Calu3 (cell line): ENCODE results near the gene SPC25. TPM values are rescaled to one million over a fixed set of nuclear protein-coding genes. Genes with fewer than 3 reads are reported as not detected.

Experiments used
- BruUV-seq: library from RNA; stranded (reverse); fragments of 400-500 nt; replicated peaks from 2 replicates; lab custom pipeline; 2021; lab: Mats Ljungman, UMichigan
- CTCF ChIA-PET: fragments of 300-600 bp; sonication (Branson Sonifier 250); formaldehyde crosslinking; loops from one replicate; lab custom pipeline; 2022; ENCODE audit warnings: antibody characterized with exemption; lab: Charles Lee
- DNase-seq: peaks from one replicate; pipeline ENCODE4 v3.0.0; 2022
- H3K27ac Mint-ChIP-seq: one replicate; pipeline ENCODE4 v1.8.0; 2022; ENCODE audit warnings: mixed read lengths; ENCODE audit not compliant: unreplicated experiment
- H3K27me3 Mint-ChIP-seq: one replicate; pipeline ENCODE4 v1.8.0; 2022; ENCODE audit warnings: mixed read lengths; ENCODE audit not compliant: unreplicated experiment
- H3K36me3 Mint-ChIP-seq: one replicate; pipeline ENCODE4 v1.8.0; 2022; ENCODE audit warnings: mild to moderate bottlenecking, moderate library complexity, mixed read lengths; ENCODE audit not compliant: insufficient read depth, unreplicated experiment
- H3K4me1 Mint-ChIP-seq: one replicate; pipeline ENCODE4 v1.8.0; 2022; ENCODE audit warnings: mild to moderate bottlenecking, low read depth, mixed read lengths; ENCODE audit not compliant: unreplicated experiment
- H3K4me3 Mint-ChIP-seq: one replicate; pipeline ENCODE4 v1.8.0; 2022; ENCODE audit warnings: mild to moderate bottlenecking, low read depth, moderate library complexity, mixed read lengths; ENCODE audit not compliant: unreplicated experiment
- H3K9me3 Mint-ChIP-seq: one replicate; pipeline ENCODE4 v1.8.0; 2022; ENCODE audit warnings: low read depth, mixed read lengths; ENCODE audit not compliant: unreplicated experiment
- intact Hi-C: fragments of 100-400 bp; cut with micrococcal nuclease; formaldehyde crosslinking; loops from one replicate; pipeline ENCODE4 v1.10.0; 2022; ENCODE audit not compliant: unreplicated experiment
- total RNA-seq: library from RNA; stranded (reverse); gene quantifications from 2 replicates; pipeline ENCODE4 v1.2.3, GENCODE V29; 2022
- TF ChIP-seq, protein P1 (sequence below): fragments of 200-600 bp; IDR thresholded peaks from one replicate; pipeline ENCODE4 v1.8.0; 2022; ENCODE audit warnings: antibody characterized with exemption; ENCODE audit not compliant: unreplicated experiment

Gene SPC25
- total RNA-seq, 1 experiment from 2014 or later: 77.0 TPM

- Mint-ChIP-seq H3K27ac (no peak overlapping the region), H3K36me3 (no peaks in the 10 kb centered on the region), H3K27me3 (peaks cover 27% of the 10 kb centered on the region), H3K4me1 (peaks cover 14% of the 10 kb centered on the region), H3K4me3 (peak overlapping the region; percentile 62), H3K9me3 (no peaks in the 10 kb centered on the region)
- no TSS peak for BruUV-seq
- peak; percentile 24 for DNase-seq
- CTCF ChIA-PET: interaction anchor here (0.6 to 1.1 kb wide), 4 partner anchors 23 to 135 kb away, joined by 3 to 5 read pairs (median 3); no protein-coding TSS in a partner anchor
- intact Hi-C loops: loop anchor here (2.0 kb wide), 1 partner anchor 141 kb away; no protein-coding TSS in a partner anchor
- TF ChIP-seq, protein P1, sequence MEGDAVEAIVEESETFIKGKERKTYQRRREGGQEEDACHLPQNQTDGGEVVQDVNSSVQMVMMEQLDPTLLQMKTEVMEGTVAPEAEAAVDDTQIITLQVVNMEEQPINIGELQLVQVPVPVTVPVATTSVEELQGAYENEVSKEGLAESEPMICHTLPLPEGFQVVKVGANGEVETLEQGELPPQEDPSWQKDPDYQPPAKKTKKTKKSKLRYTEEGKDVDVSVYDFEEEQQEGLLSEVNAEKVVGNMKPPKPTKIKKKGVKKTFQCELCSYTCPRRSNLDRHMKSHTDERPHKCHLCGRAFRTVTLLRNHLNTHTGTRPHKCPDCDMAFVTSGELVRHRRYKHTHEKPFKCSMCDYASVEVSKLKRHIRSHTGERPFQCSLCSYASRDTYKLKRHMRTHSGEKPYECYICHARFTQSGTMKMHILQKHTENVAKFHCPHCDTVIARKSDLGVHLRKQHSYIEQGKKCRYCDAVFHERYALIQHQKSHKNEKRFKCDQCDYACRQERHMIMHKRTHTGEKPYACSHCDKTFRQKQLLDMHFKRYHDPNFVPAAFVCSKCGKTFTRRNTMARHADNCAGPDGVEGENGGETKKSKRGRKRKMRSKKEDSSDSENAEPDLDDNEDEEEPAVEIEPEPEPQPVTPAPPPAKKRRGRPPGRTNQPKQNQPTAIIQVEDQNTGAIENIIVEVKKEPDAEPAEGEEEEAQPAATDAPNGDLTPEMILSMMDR: no peak
Measured at GRCh38 chr2:168913495-168913894, 23.3 kb upstream of the SPC25 start.

- no TSS peak for BruUV-seq
- intact Hi-C loops: loop anchor here (2.0 kb wide), 1 partner anchor 140 kb away; no protein-coding TSS in a partner anchor
- Mint-ChIP-seq H3K27ac (no peak overlapping the region), H3K9me3 (no peaks in the 10 kb centered on the region), H3K4me3 (peak overlapping the region; percentile 62), H3K27me3 (peaks cover 27% of the 10 kb centered on the region), H3K4me1 (peaks cover 14% of the 10 kb centered on the region), H3K36me3 (no peaks in the 10 kb centered on the region)
- TF ChIP-seq, protein P1: no peak
- peak; percentile 66 for DNase-seq
- CTCF ChIA-PET: interaction anchor here (0.6 to 1.1 kb wide), 5 partner anchors 24 to 135 kb away, joined by 3 to 5 read pairs (median 3); no protein-coding TSS in a partner anchor
Measured at GRCh38 chr2:168912901-168913369, 22.7 kb upstream of the SPC25 start.

GRCh38 chr2:168912466-168912865, 22.2 kb upstream of the SPC25 start:
- Mint-ChIP-seq H3K9me3 (no peaks in the 10 kb centered on the region), H3K27me3 (peaks cover 27% of the 10 kb centered on the region), H3K36me3 (no peaks in the 10 kb centered on the region), H3K27ac (no peak overlapping the region), H3K4me1 (peaks cover 14% of the 10 kb centered on the region), H3K4me3 (peak overlapping the region; percentile 62)
- intact Hi-C loops: loop anchor here (2.0 kb wide), 1 partner anchor 140 kb away; no protein-coding TSS in a partner anchor
- no TSS peak for BruUV-seq
- TF ChIP-seq, protein P1: no peak
- CTCF ChIA-PET: interaction anchor here (0.9 to 1.1 kb wide), 2 partner anchors 24 to 132 kb away, joined by 4 to 5 read pairs; no protein-coding TSS in a partner anchor
- DNase-seq: no peak

DNA sequence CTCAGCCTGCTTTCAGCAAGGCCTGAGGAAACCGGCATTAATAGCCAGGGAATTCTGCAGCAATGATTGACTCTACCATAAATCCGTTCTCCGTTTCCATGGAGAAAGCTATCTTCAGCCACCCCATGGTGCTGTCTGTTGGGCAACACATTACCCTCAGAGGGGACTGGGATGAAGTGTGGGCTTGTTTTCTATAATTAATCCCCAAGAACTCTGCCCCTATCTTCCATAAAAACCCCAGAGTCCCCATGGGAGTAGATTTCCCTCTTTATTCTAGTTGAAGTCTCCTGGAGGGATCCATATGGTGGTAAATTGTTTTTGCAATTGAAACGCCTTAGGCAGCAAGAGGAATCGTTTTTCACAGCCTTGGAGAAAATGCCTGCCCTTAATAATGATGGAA, 20.1 kb upstream of the SPC25 start:
- DNase-seq: no peak
- Mint-ChIP-seq H3K36me3 (no peaks in the 10 kb centered on the region), H3K4me3 (no peak overlapping the region), H3K27me3 (peaks cover 27% of the 10 kb centered on the region), H3K9me3 (no peaks in the 10 kb centered on the region), H3K4me1 (peaks cover 14% of the 10 kb centered on the region), H3K27ac (no peak overlapping the region)
- intact Hi-C loops: no loop called here
- TF ChIP-seq, protein P1: no peak
- CTCF ChIA-PET: no interaction called here
- no TSS peak for BruUV-seq
